GM21529 (cell line): ENCODE measurements around the gene NDUFS1.

ENCODE experiments used
- ATAC-seq: cut with Tn5 transposase; IDR thresholded peaks from one replicate; pipeline ENCODE4 v1.9.1; 2021; ENCODE audit not compliant: unreplicated experiment

Gene NDUFS1

GRCh38 chr2:206069417-206069816 lies 89.8 kb downstream of the NDUFS1 start:
- no peak for ATAC-seq

GRCh38 chr2:206068207-206068606 lies 91.0 kb downstream of the NDUFS1 start:
- ATAC-seq, result no peak
